ENCODE results near the gene STAG1.
A peak's percentile ranks its signal among the peaks of the same experiment; 100 is the strongest.

The STAG1 gene

DNA sequence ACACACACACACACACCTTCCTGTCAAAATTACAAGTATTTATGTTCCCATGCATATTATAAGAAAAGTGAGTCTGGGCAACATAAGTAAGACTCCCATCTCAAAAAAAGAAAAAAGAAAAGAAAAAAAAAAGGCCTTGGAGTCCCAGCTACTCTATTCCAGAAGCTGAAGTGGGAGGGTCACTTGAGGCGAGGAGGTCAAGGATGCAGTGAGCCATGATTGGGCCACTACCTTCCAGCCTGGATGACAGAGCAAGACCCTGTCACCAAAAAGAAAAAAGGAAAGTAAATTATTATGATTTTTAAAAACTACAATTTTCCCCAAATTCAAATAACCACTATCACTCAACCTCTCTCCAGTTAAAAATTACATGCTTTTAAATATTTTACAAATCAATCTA lies 113.1 kb downstream of the STAG1 start:
- DNase-seq (ENCODE audit: low read depth), result no peak
- H3K4me3 ChIP-seq (ENCODE audit: control insufficient read depth, low read depth, low read length), result no peak overlapping the region
- TF ChIP-seq, protein P1, sequence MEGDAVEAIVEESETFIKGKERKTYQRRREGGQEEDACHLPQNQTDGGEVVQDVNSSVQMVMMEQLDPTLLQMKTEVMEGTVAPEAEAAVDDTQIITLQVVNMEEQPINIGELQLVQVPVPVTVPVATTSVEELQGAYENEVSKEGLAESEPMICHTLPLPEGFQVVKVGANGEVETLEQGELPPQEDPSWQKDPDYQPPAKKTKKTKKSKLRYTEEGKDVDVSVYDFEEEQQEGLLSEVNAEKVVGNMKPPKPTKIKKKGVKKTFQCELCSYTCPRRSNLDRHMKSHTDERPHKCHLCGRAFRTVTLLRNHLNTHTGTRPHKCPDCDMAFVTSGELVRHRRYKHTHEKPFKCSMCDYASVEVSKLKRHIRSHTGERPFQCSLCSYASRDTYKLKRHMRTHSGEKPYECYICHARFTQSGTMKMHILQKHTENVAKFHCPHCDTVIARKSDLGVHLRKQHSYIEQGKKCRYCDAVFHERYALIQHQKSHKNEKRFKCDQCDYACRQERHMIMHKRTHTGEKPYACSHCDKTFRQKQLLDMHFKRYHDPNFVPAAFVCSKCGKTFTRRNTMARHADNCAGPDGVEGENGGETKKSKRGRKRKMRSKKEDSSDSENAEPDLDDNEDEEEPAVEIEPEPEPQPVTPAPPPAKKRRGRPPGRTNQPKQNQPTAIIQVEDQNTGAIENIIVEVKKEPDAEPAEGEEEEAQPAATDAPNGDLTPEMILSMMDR (conservative IDR thresholded peaks at IDR 0.05; ENCODE audit: control insufficient read depth, insufficient read depth, low read depth, low read length), result no peak

DNA sequence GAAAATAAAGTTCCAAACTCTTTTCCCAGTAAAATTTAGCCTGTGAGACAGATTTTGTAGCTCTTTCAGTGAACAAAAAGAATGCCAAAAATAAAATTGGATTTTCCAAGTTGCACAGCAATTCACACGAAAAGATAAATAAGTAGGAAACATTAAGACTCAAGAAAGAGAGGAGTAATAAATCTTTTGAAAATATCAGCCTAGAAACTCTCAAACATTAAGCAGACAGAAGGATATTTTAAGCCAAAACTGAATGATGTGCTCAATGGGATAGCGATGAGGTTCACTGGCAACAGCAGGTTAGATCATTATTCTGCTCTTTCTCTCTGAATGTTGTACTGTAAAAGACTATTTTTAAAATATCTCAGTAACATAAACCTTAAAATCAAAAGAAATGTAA lies 115.0 kb downstream of the STAG1 start:
- no peak overlapping the region for H3K4me3 ChIP-seq (ENCODE audit: control insufficient read depth, low read depth, low read length)
- DNase-seq (ENCODE audit: low read depth), result no peak
- TF ChIP-seq, protein P1 (conservative IDR thresholded peaks at IDR 0.05; ENCODE audit: control insufficient read depth, insufficient read depth, low read depth, low read length), result no peak

GRCh38 chr3:136634821-136635220 lies 117.4 kb downstream of the STAG1 start:
- TF ChIP-seq, protein P1 (conservative IDR thresholded peaks at IDR 0.05; ENCODE audit: control insufficient read depth, insufficient read depth, low read depth, low read length), result no peak
- no peak for DNase-seq (ENCODE audit: low read depth)
- no peak overlapping the region for H3K4me3 ChIP-seq (ENCODE audit: control insufficient read depth, low read depth, low read length)

- no peak overlapping the region for H3K4me3 ChIP-seq (ENCODE audit: control insufficient read depth, low read depth, low read length)
- TF ChIP-seq, protein P1 (conservative IDR thresholded peaks at IDR 0.05; ENCODE audit: control insufficient read depth, insufficient read depth, low read depth, low read length), result no peak
- peak; percentile 21 for DNase-seq (ENCODE audit: low read depth)
These were observed 119.5 kb downstream of the STAG1 start for GRCh38 chr3:136632625-136633081.

- TF ChIP-seq, protein P1 (conservative IDR thresholded peaks at IDR 0.05; ENCODE audit: control insufficient read depth, insufficient read depth, low read depth, low read length), result no peak
- H3K4me3 ChIP-seq (ENCODE audit: control insufficient read depth, low read depth, low read length), result no peak overlapping the region
- DNase-seq (ENCODE audit: low read depth), result peak; percentile 34
These were observed 120.8 kb downstream of the STAG1 start for GRCh38 chr3:136631424-136631823.

DNA sequence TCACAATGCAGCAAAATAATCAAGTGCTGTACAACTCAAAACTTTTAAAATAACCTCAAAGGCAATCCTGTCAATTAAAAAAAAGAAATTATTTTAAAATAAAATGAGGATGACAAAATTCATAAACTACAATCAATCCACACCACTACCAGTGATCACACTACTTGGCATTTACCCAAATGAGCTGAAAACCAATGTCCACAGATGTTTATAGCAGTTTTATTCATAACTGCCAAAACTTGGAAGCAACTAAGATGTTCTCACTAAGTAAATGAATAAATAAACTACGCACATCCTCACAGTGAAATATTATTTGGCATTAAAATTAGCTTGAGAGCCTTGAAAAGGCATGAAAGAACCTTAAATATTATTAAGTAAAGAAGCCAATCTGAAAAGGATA lies 121.3 kb downstream of the STAG1 start:
- no peak overlapping the region for H3K4me3 ChIP-seq (ENCODE audit: control insufficient read depth, low read depth, low read length)
- DNase-seq (ENCODE audit: low read depth), result peak; percentile 39
- TF ChIP-seq, protein P1 (conservative IDR thresholded peaks at IDR 0.05; ENCODE audit: control insufficient read depth, insufficient read depth, low read depth, low read length), result no peak

DNA sequence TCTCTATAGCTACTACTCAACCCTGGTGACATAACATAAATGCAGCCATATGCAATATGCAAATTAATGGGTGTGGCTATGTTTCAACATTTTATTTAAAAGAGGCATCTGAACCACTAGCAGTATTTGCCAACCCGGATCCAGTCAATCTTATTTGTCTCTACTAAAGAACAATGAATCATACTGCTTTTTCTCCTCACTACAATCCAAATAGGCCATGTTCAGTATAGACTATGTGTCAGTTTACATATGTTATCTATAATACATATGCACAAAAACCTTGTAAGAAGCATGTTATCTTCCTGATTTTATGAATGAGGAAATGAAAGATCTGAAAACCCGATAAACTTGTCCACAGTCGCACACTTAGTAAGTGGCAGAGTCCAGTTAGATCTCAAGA lies 125.7 kb downstream of the STAG1 start:
- TF ChIP-seq, protein P1 (conservative IDR thresholded peaks at IDR 0.05; ENCODE audit: control insufficient read depth, insufficient read depth, low read depth, low read length), result no peak
- H3K4me3 ChIP-seq (ENCODE audit: control insufficient read depth, low read depth, low read length), result no peak overlapping the region
- peak; percentile 15 for DNase-seq (ENCODE audit: low read depth)

All from fibroblast of mammary gland (primary cell).